ENCODE data around the gene FBXL7. TPM values are rescaled to one million over a fixed set of nuclear protein-coding genes. Genes with fewer than 3 reads are reported as not detected.

The FBXL7 gene
- total and polyA plus RNA-seq, 2 donors (not counting 3 experiments of a cell fraction or from before 2014, with no cell fraction given), result 23.5 to 32.2 TPM

DNA sequence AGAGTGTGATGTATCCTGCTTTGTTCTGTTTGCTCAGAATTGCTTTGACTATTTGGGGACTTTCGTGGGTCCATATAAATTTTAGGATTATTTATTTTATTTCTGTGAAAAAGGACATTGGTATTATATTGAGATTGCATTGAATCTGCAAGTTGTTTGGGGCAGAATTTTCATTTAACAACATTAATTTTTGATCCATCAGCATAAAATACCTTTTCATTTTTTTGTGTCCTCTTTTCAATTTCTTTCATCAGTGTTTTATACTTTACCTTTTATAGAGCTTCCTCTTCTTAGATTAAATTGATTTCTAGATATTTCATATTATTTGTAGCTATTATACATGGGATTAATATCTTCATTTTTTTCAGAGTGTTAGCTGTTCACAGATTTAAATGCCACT, 40.8 kb upstream of the FBXL7 start:
- intact Hi-C loops (cut with micrococcal nuclease), result no loop called here
- H3K4me2 ChIP-seq (ENCODE audit: insufficient read depth, low read length), result no peak overlapping the region
- no peak overlapping the region for H3K27ac ChIP-seq (ENCODE audit: insufficient read depth, low read depth, low read length)
- H3K9ac ChIP-seq (replicated peaks; ENCODE audit: extremely low read depth, insufficient read depth, low read length), result no peak overlapping the region
- FAIRE-seq (no peak), DNase-seq (ENCODE audit: low read depth, low spot score) (no peak)
- no peak overlapping the region for H2AFZ ChIP-seq (ENCODE audit: low read depth, low read length)
- H3K36me3 ChIP-seq (ENCODE audit: control insufficient read depth in 2 of 2, extremely low read depth in 1 of 2, insufficient read depth in 2 of 2, low read length in 2 of 2), result no peaks in the 10 kb centered on the region
- ChIA-PET CTCF (interaction anchor here (1.1 to 1.2 kb wide), 2 partner anchors 366 to 536 kb away, joined by 4 read pairs; no protein-coding TSS in a partner anchor), POLR2A (no interaction called here)
- H3K9me1 ChIP-seq (replicated peaks; ENCODE audit: control insufficient read depth, extremely low read depth, insufficient read depth, low read length), result no peaks in the 10 kb centered on the region
- H3K4me3 ChIP-seq (replicated peaks in 1 of 3; ENCODE audit: insufficient read depth in 1 of 3, low read depth in 1 of 3, low read length in 3 of 3), result no peak overlapping the region
- peaks cover 20 to 32% of the 10 kb centered on the region in 2 experiments for H3K27me3 ChIP-seq (ENCODE audit: control insufficient read depth in 2 of 2, insufficient read depth in 2 of 2, low read length in 2 of 2)
- BruUV-seq (replicated peaks), result no TSS peak
- no peaks in the 10 kb centered on the region for H3K9me3 ChIP-seq (replicated peaks; ENCODE audit: control insufficient read depth, insufficient read depth, low read length)
- dilution Hi-C loops (cut with MboI; ENCODE audit: extremely low pct_ligation_motif_present, low sequenced_read_pairs), result no loop called here
- no peaks in the 10 kb centered on the region for H3K4me1 ChIP-seq (ENCODE audit: control insufficient read depth, extremely low read depth, insufficient read depth, low read length)
- TF ChIP-seq FOS (IDR thresholded peaks at IDR 0.05; ENCODE audit: borderline replicate concordance, insufficient read depth, low read length) (no peak), GATA2 (IDR thresholded peaks at IDR 0.05; ENCODE audit: insufficient read depth, insufficient read length, low read depth, low read length) (no peak), CTCF (IDR thresholded peaks at IDR 0.05; ENCODE audit: extremely low read depth in 1 of 2, insufficient read depth in 1 of 2, low read depth in 1 of 2, low read length in 2 of 2) (no peak), MYC (IDR thresholded peaks at IDR 0.05; ENCODE audit: low read depth, low read length) (no peak), JUN (IDR thresholded peaks at IDR 0.05; ENCODE audit: borderline replicate concordance, insufficient read depth, insufficient read length, low read depth) (no peak), POLR2AphosphoS5 (IDR thresholded peaks at IDR 0.05; ENCODE audit: insufficient read depth, low read depth, low read length) (no peak), POLR2A (IDR thresholded peaks at IDR 0.05; ENCODE audit: low read depth, low read length) (no peak)
- TF ChIP-seq, protein P1, sequence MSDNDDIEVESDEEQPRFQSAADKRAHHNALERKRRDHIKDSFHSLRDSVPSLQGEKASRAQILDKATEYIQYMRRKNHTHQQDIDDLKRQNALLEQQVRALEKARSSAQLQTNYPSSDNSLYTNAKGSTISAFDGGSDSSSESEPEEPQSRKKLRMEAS (IDR thresholded peaks at IDR 0.05; ENCODE audit: insufficient read depth, insufficient read length), result no peak
- no peaks in the 10 kb centered on the region for H3K79me2 ChIP-seq (ENCODE audit: control insufficient read depth, insufficient read depth, low read length)
- no peaks in the 10 kb centered on the region for H4K20me1 ChIP-seq (replicated peaks; ENCODE audit: control insufficient read depth, extremely low read depth, insufficient read depth, low read length)

All from endothelial cell of umbilical vein (primary cell).